Mesenchymal stem cell (in vitro differentiated cells and primary cell): Measurements from ENCODE around the gene SPATA20.
A peak's percentile ranks its signal among the peaks of the same experiment; 100 is the strongest.

ENCODE experiments used
- DNase-seq: peaks from one replicate; pipeline ENCODE4 v3.0.0-alpha.2; 2013
- H2AFZ ChIP-seq: one replicate; pipeline ENCODE4 v1.6.1; 2013; ENCODE audit warnings: low read depth, mild to moderate bottlenecking, control low read depth, inconsistent platforms, low read length, moderate library complexity
- H2AK5ac ChIP-seq: 2 replicates; pipeline ENCODE4 v1.6.1; 2013; ENCODE audit warnings: low read length, moderate library complexity, mild to moderate bottlenecking, inconsistent platforms; ENCODE audit not compliant: severe bottlenecking
- H2BK120ac ChIP-seq: one replicate; pipeline ENCODE4 v1.6.1; 2013; ENCODE audit warnings: low read depth, mild to moderate bottlenecking, inconsistent platforms, low read length, moderate library complexity
- H2BK12ac ChIP-seq, 2 experiments: one replicate each; pipeline ENCODE4 v1.6.1; 2013; ENCODE audit warnings: inconsistent platforms in 2 of 2, low read length in 2 of 2, mild to moderate bottlenecking in 2 of 2, moderate library complexity in 2 of 2, control low read depth in 1 of 2
- H2BK15ac ChIP-seq: one replicate; pipeline ENCODE4 v1.6.1; 2013; ENCODE audit warnings: mild to moderate bottlenecking, low read depth, inconsistent platforms; ENCODE audit not compliant: poor library complexity, severe bottlenecking
- H2BK5ac ChIP-seq: 2 replicates; pipeline ENCODE4 v1.6.1; 2013; ENCODE audit warnings: low read depth, mild to moderate bottlenecking, low read length, control low read depth, inconsistent platforms; ENCODE audit not compliant: poor library complexity, severe bottlenecking
- H3K14ac ChIP-seq, 2 experiments: one replicate each; pipeline ENCODE4 v1.6.1; 2013; ENCODE audit warnings: inconsistent platforms in 2 of 2, low read length in 2 of 2, control low read depth in 1 of 2, mild to moderate bottlenecking in 1 of 2, moderate library complexity in 1 of 2
- H3K18ac ChIP-seq, 2 experiments: one replicate each; pipeline ENCODE4 v1.6.1; 2013; ENCODE audit warnings: inconsistent platforms in 2 of 2, low read length in 2 of 2, control low read depth in 1 of 2, low read depth in 1 of 2, mild to moderate bottlenecking in 1 of 2
- H3K23ac ChIP-seq, 2 experiments: one replicate each; pipeline ENCODE4 v1.6.1; 2013; ENCODE audit warnings: inconsistent platforms in 2 of 2, low read length in 2 of 2, mild to moderate bottlenecking in 2 of 2, moderate library complexity in 2 of 2, control low read depth in 1 of 2
- H3K27ac ChIP-seq: 2 replicates; pipeline ENCODE4 v1.5.1; 2013; ENCODE audit warnings: mild to moderate bottlenecking, moderate library complexity, low read length, control low read depth, inconsistent platforms; ENCODE audit not compliant: poor library complexity, severe bottlenecking
- H3K27me3 ChIP-seq, 2 experiments: 2 replicates each; pipeline versions ENCODE4 v1.6.1 to v1.7.0; 2013; ENCODE audit warnings: low read length in 2 of 2, mild to moderate bottlenecking in 2 of 2, moderate library complexity in 2 of 2, control low read depth in 1 of 2, inconsistent platforms in 1 of 2; ENCODE audit not compliant: control insufficient read depth in 1 of 2, insufficient read depth in 1 of 2
- H3K36me3 ChIP-seq, 2 experiments: 2 replicates each; pipeline versions ENCODE4 v1.6.1 to v1.7.0; 2013; ENCODE audit warnings: low read length in 2 of 2, control low read depth in 1 of 2, inconsistent platforms in 1 of 2, low read depth in 1 of 2, mild to moderate bottlenecking in 1 of 2; ENCODE audit not compliant: insufficient read depth in 2 of 2, control insufficient read depth in 1 of 2
- H3K4ac ChIP-seq, 2 experiments: one replicate each; pipeline ENCODE4 v1.6.1; 2013; ENCODE audit warnings: inconsistent platforms in 2 of 2, low read length in 2 of 2, mild to moderate bottlenecking in 2 of 2, moderate library complexity in 2 of 2, control low read depth in 1 of 2, low read depth in 1 of 2
- H3K4me1 ChIP-seq: 2 replicates; pipeline ENCODE4 v1.6.1; 2013; ENCODE audit warnings: low read depth, low read length, control low read depth; ENCODE audit not compliant: control insufficient read depth, insufficient read depth
- H3K4me2 ChIP-seq: 2 replicates; pipeline ENCODE4 v1.6.1; 2013; ENCODE audit warnings: low read length, mild to moderate bottlenecking, inconsistent platforms; ENCODE audit not compliant: poor library complexity, severe bottlenecking
- H3K4me3 ChIP-seq, 2 experiments: 2 replicates each; pipeline versions ENCODE4 v1.5.1 to v1.7.0; 2013; ENCODE audit warnings: low read length in 2 of 2, mild to moderate bottlenecking in 2 of 2, control low read depth in 1 of 2, low read depth in 1 of 2; ENCODE audit not compliant: insufficient read depth in 1 of 2
- H3K79me1 ChIP-seq: replicated peaks from 2 replicates; pipeline ENCODE4 v1.6.1; 2013; ENCODE audit warnings: mild to moderate bottlenecking, control low read depth, low read length, inconsistent platforms; ENCODE audit not compliant: poor library complexity, severe bottlenecking
- H3K9ac ChIP-seq: 2 replicates; pipeline ENCODE4 v1.7.0; 2013; ENCODE audit warnings: mild to moderate bottlenecking, low read length, moderate library complexity
- H3K9me3 ChIP-seq: 2 replicates; pipeline ENCODE4 v1.7.0; 2013; ENCODE audit warnings: mild to moderate bottlenecking, low read length; ENCODE audit not compliant: control insufficient read depth
- H4K8ac ChIP-seq: one replicate; pipeline ENCODE4 v1.6.1; 2013; ENCODE audit warnings: inconsistent platforms, mild to moderate bottlenecking, low read length, moderate library complexity
- H4K91ac ChIP-seq: one replicate; pipeline ENCODE4 v1.6.1; 2013; ENCODE audit warnings: mild to moderate bottlenecking, low read length, inconsistent platforms
- whole genome bisulfite sequencing: methylation state at CpG from one replicate; pipeline ENCODE4 v1.1.7; 2013; ENCODE audit warnings: mixed read lengths; 5-methylcytosine and 5-hydroxymethylcytosine counted together

The SPATA20 gene

DNA sequence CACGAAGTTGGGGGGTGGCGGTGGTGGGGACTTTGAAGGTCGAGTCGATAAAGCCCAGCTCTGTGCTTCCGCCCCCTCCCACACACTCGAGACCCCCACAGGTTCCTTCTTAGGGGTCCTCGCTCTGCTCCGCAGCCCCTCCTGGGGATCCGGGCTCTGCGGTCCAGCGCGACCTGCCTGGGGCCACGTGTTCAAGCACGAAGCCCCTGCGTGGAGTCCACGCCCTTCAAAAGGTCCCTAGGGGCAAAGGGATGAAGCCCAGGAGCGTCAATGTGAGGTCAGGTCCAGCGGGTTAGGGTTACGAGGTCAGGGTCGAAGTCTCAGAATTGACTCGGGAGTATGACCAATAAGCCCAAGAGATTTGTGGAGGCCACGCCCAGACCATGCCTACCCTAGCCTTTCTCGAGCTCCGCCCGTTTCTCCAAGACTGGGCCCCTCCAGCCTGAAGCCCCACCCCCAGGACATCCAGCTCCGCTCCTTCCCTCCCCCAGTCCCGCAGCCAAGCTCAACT is 12.8 kb downstream of the SPATA20 start:
- Histone ChIP-seq H3K27me3 (peaks cover 33 to 59% of the 10 kb centered on the region in 2 experiments), H3K9me3 (no peaks in the 10 kb centered on the region), H3K36me3 (peaks cover 17 to 25% of the 10 kb centered on the region in 2 experiments), H2BK12ac (no peak overlapping the region), H3K4me3 (peak overlapping the region; percentile 31 to 76), H3K9ac (peak overlapping the region; percentile 62), H2AK5ac (no peak overlapping the region), H2BK5ac (no peak overlapping the region), H3K27ac (no peak overlapping the region), H3K4me2 (peak overlapping the region; percentile 76), H3K23ac (no peak overlapping the region), H3K4me1 (peaks cover 32% of the 10 kb centered on the region), H3K79me1 (no peaks in the 10 kb centered on the region), H4K91ac (no peak overlapping the region), H2AFZ (no peak overlapping the region), H3K18ac (no peak overlapping the region), H4K8ac (no peak overlapping the region), H3K14ac (no peak overlapping the region), H2BK15ac (no peak overlapping the region), H2BK120ac (no peak overlapping the region), H3K4ac (no peak overlapping the region)
- DNase-seq = peak; percentile 51
- whole genome bisulfite sequencing = 1% methylated on average over 25 of the region's 27 CpGs

DNA sequence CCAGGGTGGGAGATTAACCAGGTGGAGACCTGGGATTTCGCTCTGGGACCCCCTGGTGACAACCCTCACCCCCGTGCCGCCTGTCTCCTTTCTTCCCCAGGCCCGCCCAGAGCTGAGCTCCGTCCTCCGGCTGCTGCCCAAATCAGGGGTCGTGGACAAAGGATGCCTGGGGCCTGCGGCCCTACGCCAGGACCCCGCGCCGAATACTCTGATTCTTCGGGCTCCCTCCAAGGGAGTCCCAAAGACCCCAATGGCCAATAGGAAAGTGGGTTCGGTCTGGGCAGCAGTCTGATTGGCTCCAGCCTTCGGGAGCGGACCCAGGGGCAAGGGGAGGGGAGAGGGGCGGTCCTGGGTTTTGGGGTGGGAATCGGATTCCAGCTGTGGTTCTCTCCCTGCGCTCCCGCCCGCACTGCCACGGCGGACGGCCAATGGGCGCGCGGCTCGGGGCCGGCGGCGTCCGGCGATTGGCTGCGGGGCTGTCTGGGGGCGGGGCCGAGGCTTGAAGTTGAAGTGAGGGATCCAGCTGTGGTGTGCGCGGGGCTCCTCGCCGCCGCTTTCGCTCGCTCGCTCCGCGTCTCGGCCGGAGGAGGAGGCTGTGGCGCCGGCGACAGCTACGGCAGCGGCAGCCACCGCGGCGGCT is 13.3 kb downstream of the SPATA20 start, which contains the start of gene CACNA1G:
CACNA1G (plus strand) TSS at position 531 of the 640 bp plus-strand sequence. CDS start 745 bp downstream, outside the sequence.
- peak; percentile 86 for DNase-seq
- Histone ChIP-seq H3K27ac (no peak within 1 kb of the TSS), H4K91ac (no peak within 1 kb of the TSS), H3K79me1 (no peaks in the 10 kb centered on the region), H4K8ac (no peak within 1 kb of the TSS), H3K36me3 (peaks cover 11 to 20% of the 10 kb centered on the region in 2 experiments), H3K18ac (no peak within 1 kb of the TSS), H2AK5ac (no peak within 1 kb of the TSS), H3K23ac (no peak within 1 kb of the TSS), H2BK12ac (no peak within 1 kb of the TSS), H3K9ac (peak within 1 kb of the TSS; percentile 62), H3K4me3 (peak within 1 kb of the TSS; percentile 69 to 76), H3K4ac (no peak within 1 kb of the TSS), H2BK15ac (no peak within 1 kb of the TSS), H2BK120ac (no peak within 1 kb of the TSS), H3K4me1 (peaks cover 33% of the 10 kb centered on the region), H2BK5ac (no peak within 1 kb of the TSS), H3K9me3 (no peaks in the 10 kb centered on the region), H2AFZ (no peak within 1 kb of the TSS), H3K14ac (no peak within 1 kb of the TSS), H3K27me3 (peaks cover 33 to 64% of the 10 kb centered on the region in 2 experiments), H3K4me2 (peak within 1 kb of the TSS; percentile 76)
- WGBS = 2% methylated on average over 25 of the region's 56 CpGs

DNA sequence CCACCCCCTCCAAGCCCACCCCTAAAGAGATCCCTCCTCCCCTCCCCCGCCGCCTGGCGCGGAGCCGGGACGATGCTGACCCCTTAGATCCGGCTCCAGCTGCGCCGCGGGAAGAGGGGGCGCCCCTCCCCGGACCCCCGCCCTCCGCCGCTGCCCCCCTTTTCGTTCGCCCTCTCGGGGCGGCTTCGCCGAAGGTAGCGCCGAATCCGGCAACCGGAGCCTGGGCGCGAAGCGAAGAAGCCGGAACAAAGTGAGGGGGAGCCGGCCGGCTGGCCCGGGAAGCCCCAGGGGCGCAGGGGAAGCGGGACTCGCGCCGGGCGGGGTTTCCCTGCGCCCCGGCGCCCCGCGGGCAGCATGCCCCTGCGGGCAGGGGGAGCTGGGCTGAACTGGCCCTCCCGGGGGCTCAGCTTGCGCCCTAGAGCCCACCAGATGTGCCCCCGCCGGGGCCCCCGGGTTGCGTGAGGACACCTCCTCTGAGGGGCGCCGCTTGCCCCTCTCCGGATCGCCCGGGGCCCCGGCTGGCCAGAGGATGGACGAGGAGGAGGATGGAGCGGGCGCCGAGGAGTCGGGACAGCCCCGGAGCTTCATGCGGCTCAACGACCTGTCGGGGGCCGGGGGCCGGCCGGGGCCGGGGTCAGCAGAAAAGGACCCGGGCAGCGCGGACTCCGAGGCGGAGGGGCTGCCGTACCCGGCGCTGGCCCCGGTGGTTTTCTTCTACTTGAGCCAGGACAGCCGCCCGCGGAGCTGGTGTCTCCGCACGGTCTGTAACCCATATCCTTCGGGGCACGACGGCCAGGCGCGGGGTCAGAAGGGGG is 14.2 kb downstream of the SPATA20 start:
- Histone ChIP-seq H3K4me2 (peak overlapping the region; percentile 76), H3K18ac (no peak overlapping the region), H3K9me3 (no peaks in the 10 kb centered on the region), H3K4me3 (peak overlapping the region; percentile 65 to 69), H3K9ac (peak overlapping the region; percentile 49), H2BK15ac (no peak overlapping the region), H3K27me3 (peaks cover 33 to 73% of the 10 kb centered on the region in 2 experiments), H3K4ac (no peak overlapping the region), H4K8ac (no peak overlapping the region), H2BK12ac (no peak overlapping the region), H4K91ac (no peak overlapping the region), H2AFZ (no peak overlapping the region), H3K36me3 (peaks cover 3 to 11% of the 10 kb centered on the region in 2 experiments), H2BK120ac (no peak overlapping the region), H2BK5ac (no peak overlapping the region), H3K14ac (no peak overlapping the region), H3K79me1 (no peaks in the 10 kb centered on the region), H3K4me1 (peaks cover 33% of the 10 kb centered on the region), H3K27ac (no peak overlapping the region), H3K23ac (no peak overlapping the region), H2AK5ac (no peak overlapping the region)
- WGBS = 1% methylated on average over 44 of the region's 88 CpGs
- DNase-seq = no peak

DNA sequence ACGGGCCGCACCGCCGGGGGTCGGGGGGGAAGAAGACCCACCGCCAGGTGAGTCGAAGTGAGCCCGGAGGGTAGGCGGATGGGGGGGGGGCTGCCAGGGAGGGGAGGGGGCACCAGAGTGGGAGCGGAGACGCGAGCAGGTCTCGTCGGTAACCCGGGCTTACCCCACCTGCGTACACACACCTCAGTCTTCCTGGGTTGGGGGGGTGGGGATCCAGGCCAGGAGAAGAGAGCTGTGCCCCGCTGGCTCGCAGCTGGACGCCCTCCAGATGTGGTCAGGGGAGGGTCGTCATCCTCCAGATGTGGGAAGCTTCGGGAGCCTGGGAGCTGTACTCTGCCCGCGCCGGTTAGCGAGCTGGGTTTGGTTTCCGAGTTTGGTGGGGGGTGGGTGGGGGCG is 14.8 kb downstream of the SPATA20 start:
- Histone ChIP-seq H3K4me2 (no peak overlapping the region), H3K14ac (no peak overlapping the region), H3K9ac (no peak overlapping the region), H2BK15ac (no peak overlapping the region), H3K36me3 (peaks cover 0 to 5% of the 10 kb centered on the region in 2 experiments), H2BK12ac (no peak overlapping the region), H3K4me1 (peaks cover 33% of the 10 kb centered on the region), H3K27ac (no peak overlapping the region), H3K4me3 (no peak overlapping the region), H2AFZ (no peak overlapping the region), H2BK120ac (no peak overlapping the region), H3K79me1 (no peaks in the 10 kb centered on the region), H4K8ac (no peak overlapping the region), H3K18ac (no peak overlapping the region), H2AK5ac (no peak overlapping the region), H4K91ac (no peak overlapping the region), H3K23ac (no peak overlapping the region), H3K4ac (no peak overlapping the region), H3K27me3 (peaks cover 39 to 79% of the 10 kb centered on the region in 2 experiments), H3K9me3 (no peaks in the 10 kb centered on the region), H2BK5ac (no peak overlapping the region)
- no CpG with 5 or more reads among the region's 27 CpGs for WGBS
- DNase-seq = no peak
